Measurements from ENCODE around the gene USP17L5. TPM values are rescaled to one million over a fixed set of nuclear protein-coding genes. Genes with fewer than 3 reads are reported as not detected.
"Not testable (repeated sequence)": the region's sequence is repeated elsewhere in the genome, so short reads cannot be mapped to it uniquely, and the experiment has no call there.

USP17L5 gene
- total and polyA plus RNA-seq, 9 donors = not detected

GRCh38 chr4:9384126-9384525, 44.9 kb downstream of the USP17L5 start:
- Histone ChIP-seq H3K4me3 (no peak overlapping the region), H3K27ac (no peak overlapping the region), H3K9me3 (no peaks in the 10 kb centered on the region), H3K4me1 (ENCODE audit: insufficient read depth) (no peaks in the 10 kb centered on the region), H3K27me3 (no peaks in the 10 kb centered on the region), H3K36me3 (no peaks in the 10 kb centered on the region)
- TF ChIP-seq EP300 (IDR thresholded peaks at IDR 0.05) (no peak), POLR2A (IDR thresholded peaks at IDR 0.05) (no peak), CTCF (IDR thresholded peaks at IDR 0.05) (no peak)
- DNase-seq = no peak
- 71 to 82% (median 76%) methylated on average over 1 of the region's 1 CpG for WGBS, 3 donors
- intact Hi-C loops (cut with DNase I) = no loop called here

- intact Hi-C loops (cut with DNase I); H3K4me1 ChIP-seq (ENCODE audit: insufficient read depth); DNase-seq; H3K27me3 ChIP-seq; H3K4me3 ChIP-seq; H3K36me3 ChIP-seq; H3K27ac ChIP-seq; H3K9me3 ChIP-seq: not testable (repeated sequence)
- 43 to 54% (median 47%) methylated on average over 2 of the region's 2 CpGs for WGBS, 3 donors
These were observed 49.8 kb downstream of the USP17L5 start for GRCh38 chr4:9389001-9389400.

Other genes with a start within 250 kb of the USP17L5 start
- gene FAM90A26, start 169.0 kb upstream of the USP17L5 start, total RNA-seq = not detected
- gene FAM90A26, start 169.0 kb upstream of the USP17L5 start, polyA plus RNA-seq = not detected
- not detected for gene USP17L10, start 128.7 kb upstream of the USP17L5 start, total RNA-seq
- gene USP17L10, start 128.7 kb upstream of the USP17L5 start, polyA plus RNA-seq = not detected
- under 1 TPM in 2 of 7 donors, not detected in 5; 0.15 TPM for gene USP17L11, start 124.0 kb upstream of the USP17L5 start, total RNA-seq
- not detected for gene USP17L11, start 124.0 kb upstream of the USP17L5 start, polyA plus RNA-seq
- gene USP17L12, start 119.3 kb upstream of the USP17L5 start, total RNA-seq = not detected
- not detected for gene USP17L12, start 119.3 kb upstream of the USP17L5 start, polyA plus RNA-seq
- not detected for gene USP17L13, start 114.5 kb upstream of the USP17L5 start, total RNA-seq
- not detected for gene USP17L13, start 114.5 kb upstream of the USP17L5 start, polyA plus RNA-seq
- not detected for gene USP17L15, start 105.0 kb upstream of the USP17L5 start, total RNA-seq
- not detected for gene USP17L15, start 105.0 kb upstream of the USP17L5 start, polyA plus RNA-seq
- under 1 TPM in 2 of 7 donors, not detected in 5; 0.15 TPM for gene USP17L17, start 95.5 kb upstream of the USP17L5 start, total RNA-seq
- not detected for gene USP17L17, start 95.5 kb upstream of the USP17L5 start, polyA plus RNA-seq
- not detected for gene USP17L18, start 90.8 kb upstream of the USP17L5 start, total RNA-seq
- gene USP17L18, start 90.8 kb upstream of the USP17L5 start, polyA plus RNA-seq = not detected
- not detected for gene USP17L19, start 86.0 kb upstream of the USP17L5 start, total RNA-seq
- not detected for gene USP17L19, start 86.0 kb upstream of the USP17L5 start, polyA plus RNA-seq
- not detected for gene USP17L20, start 81.3 kb upstream of the USP17L5 start, total RNA-seq
- not detected for gene USP17L20, start 81.3 kb upstream of the USP17L5 start, polyA plus RNA-seq
- not detected for gene USP17L21, start 76.5 kb upstream of the USP17L5 start, total RNA-seq
- not detected for gene USP17L21, start 76.5 kb upstream of the USP17L5 start, polyA plus RNA-seq
- gene USP17L22, start 71.8 kb upstream of the USP17L5 start, total RNA-seq = not detected
- gene USP17L22, start 71.8 kb upstream of the USP17L5 start, polyA plus RNA-seq = not detected
- not detected for gene USP17L24, start 14.2 kb upstream of the USP17L5 start, total RNA-seq
- gene USP17L24, start 14.2 kb upstream of the USP17L5 start, polyA plus RNA-seq = not detected
- not detected for gene USP17L25, start 9.5 kb upstream of the USP17L5 start, total RNA-seq
- gene USP17L25, start 9.5 kb upstream of the USP17L5 start, polyA plus RNA-seq = not detected
- not detected for gene USP17L26, start 4.7 kb upstream of the USP17L5 start, total RNA-seq
- gene USP17L26, start 4.7 kb upstream of the USP17L5 start, polyA plus RNA-seq = not detected
- not detected for gene USP17L27, start 4.7 kb downstream of the USP17L5 start, total RNA-seq
- not detected for gene USP17L27, start 4.7 kb downstream of the USP17L5 start, polyA plus RNA-seq
- not detected for gene USP17L28, start 9.5 kb downstream of the USP17L5 start, total RNA-seq
- gene USP17L28, start 9.5 kb downstream of the USP17L5 start, polyA plus RNA-seq = not detected
- not detected for gene USP17L29, start 14.2 kb downstream of the USP17L5 start, total RNA-seq
- not detected for gene USP17L29, start 14.2 kb downstream of the USP17L5 start, polyA plus RNA-seq
- not detected for gene USP17L30, start 23.7 kb downstream of the USP17L5 start, total RNA-seq
- gene USP17L30, start 23.7 kb downstream of the USP17L5 start, polyA plus RNA-seq = not detected
- gene DEFB131A, start 105.0 kb downstream of the USP17L5 start, total RNA-seq = not detected
- not detected for gene DEFB131A, start 105.0 kb downstream of the USP17L5 start, polyA plus RNA-seq

All from ovary (tissue), 9 donors.